Measurements from ENCODE around the gene IGBP1. TPM values are rescaled to one million over a fixed set of nuclear protein-coding genes. Genes with fewer than 3 reads are reported as not detected.
"Not testable (repeated sequence)": the region's sequence is repeated elsewhere in the genome, so short reads cannot be mapped to it uniquely, and the experiment has no call there.

IGBP1 gene
- 10 to 100 TPM; 31.4 to 32.1 TPM for total RNA-seq

GRCh38 chrX:70133303-70134115 is at the start of gene IGBP1:
TSS of gene IGBP1 (plus strand) at chrX:70133447. CDS start at chrX:70133948, 501 bp downstream.
- CTCF ChIA-PET: no interaction called here
- POLR2A ChIA-PET: interaction anchor here (0.5 to 1.0 kb wide), 3 partner anchors 104 to 318 kb away, joined by 3 to 8 read pairs (median 5); no protein-coding TSS in a partner anchor

DNA sequence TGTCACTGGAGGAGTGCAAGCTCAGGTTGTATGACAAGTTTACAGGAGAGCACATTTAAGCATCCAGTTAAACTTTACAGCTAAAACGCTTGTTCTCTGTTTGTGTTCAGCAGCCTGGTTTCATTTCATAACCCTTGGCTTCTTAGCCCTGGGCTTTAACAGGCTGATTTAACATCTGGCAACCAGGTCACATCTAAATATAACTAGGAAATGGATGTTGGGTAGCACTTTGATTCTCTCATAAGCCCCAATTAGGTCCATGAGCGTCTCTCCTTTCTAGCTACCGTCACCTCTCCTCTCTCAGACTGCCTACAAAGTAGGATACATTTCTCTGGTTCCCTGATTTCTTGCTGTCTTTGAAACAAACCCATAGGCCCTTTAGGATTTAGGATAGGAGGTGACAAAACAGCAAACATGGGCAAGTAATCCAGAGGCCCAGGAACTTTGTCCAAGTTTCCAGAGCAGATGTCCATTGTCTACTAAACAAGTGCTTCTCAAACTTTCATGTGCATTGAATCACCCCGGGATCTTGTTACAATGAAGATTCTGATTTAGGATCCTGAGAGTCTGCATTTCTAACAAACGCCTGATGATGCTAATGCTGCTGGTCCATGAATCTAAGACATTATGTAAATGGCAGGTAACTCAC is 48.5 kb upstream of the IGBP1 start:
- ChIA-PET CTCF (no interaction called here), POLR2A (no interaction called here)

DNA sequence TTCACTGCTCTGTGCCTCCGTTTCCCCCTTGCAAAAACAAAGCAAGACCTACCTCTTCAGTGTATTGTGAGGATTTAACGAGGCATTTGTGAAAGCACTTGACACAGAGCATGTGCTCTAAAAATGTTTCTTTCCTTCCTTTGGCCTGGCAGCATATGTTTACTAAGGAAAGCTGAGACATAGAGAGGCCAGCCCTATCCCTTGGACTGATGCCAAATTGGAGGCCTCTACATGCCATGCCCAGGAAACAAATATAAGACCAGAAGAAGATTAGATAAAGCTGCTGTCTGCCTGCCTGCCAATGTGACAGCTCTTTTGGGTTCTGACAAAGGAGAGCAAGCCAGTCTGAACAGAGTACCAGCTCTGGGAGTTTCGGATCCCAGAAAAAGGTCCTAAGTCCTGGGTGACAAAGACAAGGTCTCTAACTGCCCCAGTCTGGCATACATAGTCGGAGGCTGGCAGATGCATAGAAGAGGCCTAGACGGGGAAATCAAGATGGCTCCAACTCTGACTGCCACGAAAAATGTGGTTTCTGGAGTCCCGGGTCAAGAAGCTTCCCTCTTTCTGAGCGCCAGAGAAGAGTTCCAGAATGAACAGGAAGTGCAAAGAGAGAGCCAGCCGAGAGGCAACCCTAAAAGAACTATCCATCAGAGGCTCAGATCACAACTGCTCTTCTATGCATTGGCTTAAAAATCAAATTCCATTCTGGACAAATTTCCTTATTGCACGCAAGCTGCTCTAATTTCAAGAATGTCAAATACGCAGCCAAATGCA is 45.2 kb upstream of the IGBP1 start:
- CTCF ChIA-PET: no interaction called here
- POLR2A ChIA-PET: no interaction called here

- ChIA-PET POLR2A (no interaction called here), CTCF (no interaction called here)
Measured at GRCh38 chrX:70088751-70089150, 44.5 kb upstream of the IGBP1 start.

DNA sequence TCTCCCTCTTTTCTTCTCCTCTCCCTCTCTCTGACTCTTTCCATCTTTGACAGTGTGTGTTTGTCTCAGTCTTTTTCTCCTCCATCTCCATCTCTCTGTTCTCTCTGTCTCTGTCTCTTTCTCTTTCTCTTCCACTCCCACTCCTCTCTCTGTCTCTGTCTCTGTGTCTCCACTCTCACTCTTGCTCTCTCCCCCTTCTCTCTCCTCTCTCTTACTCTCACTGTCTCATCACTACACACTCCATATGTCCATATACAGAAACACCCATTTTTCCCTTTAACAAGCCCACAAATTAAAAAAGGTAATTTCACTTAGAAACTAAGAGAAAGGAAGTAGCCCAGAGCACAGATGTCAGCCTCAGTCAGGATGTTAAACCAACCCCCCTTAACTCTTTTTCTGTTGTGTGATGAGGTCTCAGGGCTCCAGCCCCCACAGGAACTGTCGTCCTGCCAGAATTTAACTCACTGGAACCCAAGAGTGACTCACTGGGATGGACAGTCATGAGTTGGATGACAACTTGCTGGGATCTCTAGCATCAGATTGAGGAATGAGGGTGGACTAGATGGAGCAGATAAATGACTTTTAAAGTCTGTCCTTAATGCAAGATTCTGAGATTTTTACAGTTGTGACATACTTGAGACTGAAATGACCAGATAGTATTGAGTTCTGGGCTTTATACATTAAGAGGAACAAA is 43.5 kb upstream of the IGBP1 start:
- CTCF ChIA-PET: no interaction called here
- POLR2A ChIA-PET: no interaction called here

GRCh38 chrX:70092247-70092646 is 41.0 kb upstream of the IGBP1 start:
- CTCF ChIA-PET: no interaction called here

GRCh38 chrX:70096052-70096451 is 37.2 kb upstream of the IGBP1 start:
- POLR2A ChIA-PET: interaction anchor here (0.7 kb wide), 1 partner anchor 189 kb away, joined by 3 read pairs; no protein-coding TSS in a partner anchor

More at GRCh38 chrX:70092247-70092646, 41.0 kb upstream of the IGBP1 start:
- POLR2A ChIA-PET: no interaction called here

DNA sequence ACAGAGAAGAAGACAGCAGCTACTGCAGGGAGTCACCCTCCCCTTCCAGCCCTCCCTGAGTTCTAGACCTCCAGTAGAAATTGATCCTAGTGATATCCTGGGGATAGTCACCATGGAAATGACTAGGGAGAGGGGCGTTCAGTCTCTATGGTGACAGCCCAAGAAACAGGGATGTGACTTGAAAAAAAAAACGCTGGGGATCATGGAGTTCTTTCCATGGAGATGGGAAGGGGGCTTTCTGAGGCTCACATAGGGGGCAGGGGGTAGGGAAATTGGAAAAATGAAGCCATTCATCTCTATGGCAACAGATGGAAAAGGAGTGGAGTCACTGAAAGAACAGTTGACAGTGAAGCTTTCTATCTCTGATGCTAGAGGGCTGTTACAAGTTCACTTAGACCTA is 28.0 kb upstream of the IGBP1 start:
- ChIA-PET POLR2A (no interaction called here), CTCF (no interaction called here)

More at GRCh38 chrX:70096052-70096451, 37.2 kb upstream of the IGBP1 start:
- CTCF ChIA-PET: no interaction called here

DNA sequence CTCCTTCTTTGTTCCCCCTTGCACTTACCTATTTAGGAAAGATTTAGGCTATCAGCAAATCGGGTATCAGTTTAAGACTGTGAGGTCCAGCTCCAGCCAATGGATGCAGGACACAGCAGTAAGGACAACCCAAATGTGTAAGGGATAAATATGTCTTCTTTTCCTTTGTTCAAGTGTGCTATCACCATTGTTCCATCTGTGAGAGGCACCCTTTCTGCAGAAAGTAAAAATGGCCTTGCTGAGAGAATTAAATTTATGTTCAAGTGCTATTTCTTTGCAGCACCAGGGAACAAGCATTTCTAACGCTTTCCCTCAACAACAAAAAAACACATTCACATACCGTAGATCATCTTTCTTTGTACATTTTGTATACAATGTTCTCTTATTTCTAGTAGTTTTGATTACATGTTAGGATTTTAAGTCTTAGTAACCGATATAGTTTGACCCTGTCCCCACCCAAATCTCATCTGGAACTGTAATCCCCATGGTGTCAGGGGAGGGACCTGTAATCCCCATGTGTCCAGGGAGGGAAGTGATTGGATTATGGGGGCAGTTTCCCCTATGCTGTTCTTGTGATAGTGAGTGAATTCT is 21.7 kb upstream of the IGBP1 start:
- POLR2A ChIA-PET, CTCF ChIA-PET: not testable (repeated sequence)

GRCh38 chrX:70117738-70118137 is 15.5 kb upstream of the IGBP1 start:
- ChIA-PET CTCF (no interaction called here), POLR2A (no interaction called here)

- CTCF ChIA-PET: not testable (repeated sequence)
Measured at GRCh38 chrX:70123014-70123413, 10.2 kb upstream of the IGBP1 start.

DNA sequence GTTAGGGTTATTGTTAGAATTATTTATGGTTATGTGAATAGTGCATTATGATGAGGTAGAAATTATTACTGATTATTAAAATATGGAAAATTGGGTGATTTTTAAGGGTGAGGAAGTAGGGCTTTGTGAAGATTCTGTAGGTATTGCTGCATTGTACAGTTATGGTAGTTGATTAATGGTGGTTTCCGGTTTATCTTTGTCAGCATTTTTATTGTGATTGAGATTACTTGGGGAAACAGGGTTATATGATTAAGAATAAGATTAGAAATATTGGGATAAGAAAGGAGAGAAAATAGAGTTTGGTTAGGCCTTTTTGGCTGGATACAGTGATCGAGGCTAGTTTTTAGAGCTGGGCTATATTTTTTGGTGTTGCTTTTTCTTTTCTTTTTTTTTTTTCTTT is 8.6 kb upstream of the IGBP1 start:
- ChIA-PET CTCF (no interaction called here), POLR2A (no interaction called here)

More at GRCh38 chrX:70123014-70123413, 10.2 kb upstream of the IGBP1 start:
- POLR2A ChIA-PET: not testable (repeated sequence)

DNA sequence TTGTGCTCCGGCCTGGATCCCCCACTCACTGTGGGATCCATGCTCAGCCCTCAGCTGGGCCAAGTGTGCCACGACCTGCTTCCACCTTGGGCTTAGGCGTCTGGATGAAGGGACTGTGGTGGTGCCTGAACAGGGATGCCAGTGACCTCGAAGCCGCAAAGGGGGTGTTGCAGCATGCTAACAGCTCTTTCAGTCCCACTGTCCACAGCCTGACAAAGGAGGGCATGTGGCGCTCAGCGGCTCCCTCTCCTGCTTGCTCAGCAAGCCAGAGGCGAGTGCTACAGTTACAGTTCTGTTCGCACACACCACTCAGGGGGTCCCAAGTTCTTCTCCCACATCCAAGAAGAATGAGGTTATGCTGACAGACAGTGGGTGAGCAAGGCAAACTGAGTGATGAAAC is 5.2 kb upstream of the IGBP1 start:
- ChIA-PET POLR2A (no interaction called here), CTCF (interaction anchor here (0.6 kb wide), 1 partner anchor 14 kb away, joined by 3 read pairs; no protein-coding TSS in a partner anchor)

DNA sequence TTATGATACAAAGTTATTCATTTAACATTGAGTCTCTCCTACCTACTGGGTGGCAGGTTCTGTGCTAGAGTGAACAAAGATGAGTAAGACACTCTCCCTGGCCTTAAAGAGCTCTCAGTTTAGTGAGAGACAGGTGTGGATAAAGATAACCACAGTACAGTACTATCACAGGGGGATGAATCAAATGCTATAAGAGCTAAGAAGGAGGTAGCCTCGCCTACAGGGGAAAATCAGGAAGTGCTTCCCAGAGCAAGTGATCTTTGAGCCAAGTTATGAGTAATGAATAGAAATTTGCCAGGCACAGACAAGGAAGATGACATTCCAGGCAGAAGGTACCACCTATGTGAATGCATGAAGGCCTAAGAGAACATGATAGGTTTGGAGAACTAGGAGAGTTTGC is 3.4 kb upstream of the IGBP1 start:
- ChIA-PET POLR2A (no interaction called here), CTCF (no interaction called here)

DNA sequence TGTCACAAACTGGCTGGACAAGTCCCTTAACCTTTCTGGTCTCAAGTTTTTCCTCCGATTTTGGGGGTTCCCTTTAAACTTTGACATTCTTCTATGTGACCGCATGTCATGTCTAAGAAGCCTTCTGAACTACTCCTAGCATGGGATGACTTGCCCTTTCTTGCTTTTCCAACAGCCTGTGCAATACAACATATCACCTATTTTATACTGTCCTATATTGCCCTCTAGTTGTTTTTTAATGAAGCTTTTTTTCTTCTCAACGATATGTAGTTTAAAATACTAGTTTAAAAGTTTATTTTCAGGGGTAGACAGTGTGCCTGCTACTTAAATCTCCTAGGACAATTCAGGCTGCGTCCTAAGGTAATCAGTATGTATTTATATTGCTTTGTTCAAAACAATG is 1.0 kb upstream of the IGBP1 start:
- POLR2A ChIA-PET: no interaction called here
- CTCF ChIA-PET: no interaction called here

DNA sequence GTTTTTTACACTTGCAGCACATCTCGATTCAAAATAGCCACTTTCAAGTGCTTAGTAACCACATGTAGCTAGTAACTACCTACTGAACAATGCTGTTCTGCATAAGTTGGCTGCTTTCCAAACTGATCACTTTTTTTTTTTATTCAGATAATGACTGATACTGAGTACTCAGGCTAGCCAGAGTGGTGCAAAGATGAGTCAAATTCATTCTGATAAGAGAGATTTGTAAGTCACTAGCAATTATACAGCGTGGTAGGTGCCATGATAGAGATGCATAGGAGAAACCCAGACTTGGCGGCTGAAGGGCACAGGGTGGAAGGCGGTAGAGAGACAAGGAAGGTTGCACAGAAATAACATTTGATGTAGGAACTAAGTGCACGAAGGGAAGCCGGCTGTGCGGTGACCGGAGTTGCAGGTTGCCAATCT is 357 bp upstream of the IGBP1 start:
- POLR2A ChIA-PET: no interaction called here
- CTCF ChIA-PET: no interaction called here

GRCh38 chrX:70134116-70134477 is 850 bp downstream of the IGBP1 start:
- ChIA-PET POLR2A (interaction anchor here (1.0 kb wide), 1 partner anchor 317 kb away, joined by 5 read pairs; no protein-coding TSS in a partner anchor), CTCF (no interaction called here)

DNA sequence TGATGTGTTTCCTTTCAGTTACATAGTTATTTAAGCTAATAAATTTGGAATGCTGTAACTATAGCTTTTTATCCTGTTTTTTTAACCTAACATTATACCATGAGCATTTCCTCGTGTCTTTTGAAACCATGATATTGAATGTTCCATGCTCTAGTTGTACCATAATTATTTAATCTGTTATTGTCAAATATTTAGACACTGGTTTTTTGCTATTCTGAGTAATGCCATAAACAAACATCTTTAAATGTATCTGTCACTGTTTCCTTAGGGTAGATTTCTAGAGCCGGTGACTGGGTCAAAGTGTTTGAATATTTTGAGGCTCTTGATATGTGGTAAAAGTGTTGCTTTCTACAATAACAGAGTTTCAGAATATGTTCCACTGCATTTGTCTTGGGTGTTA is 5.4 kb downstream of the IGBP1 start:
- CTCF ChIA-PET: interaction anchor here (0.7 kb wide), 1 partner anchor 32 kb away, joined by 5 read pairs; no protein-coding TSS in a partner anchor

DNA sequence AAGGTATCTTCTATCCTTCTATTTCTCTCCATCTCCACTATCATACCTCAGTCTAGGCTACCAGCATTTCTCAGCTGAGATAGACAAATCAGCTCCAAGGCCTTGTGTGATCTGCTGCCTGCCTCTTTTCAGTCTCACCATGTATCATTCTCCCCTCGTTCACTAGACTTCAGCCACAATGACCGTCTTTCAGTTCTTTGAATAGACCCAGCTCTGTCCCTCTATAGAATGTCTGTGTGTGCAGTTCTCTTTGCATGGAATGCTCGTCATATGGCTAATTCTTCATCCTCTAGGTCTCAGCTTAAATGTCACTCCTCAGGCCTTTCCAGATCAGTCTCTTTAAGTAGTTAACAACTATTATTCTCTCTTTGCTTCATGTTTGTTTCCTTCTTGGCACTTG is 6.5 kb downstream of the IGBP1 start:
- POLR2A ChIA-PET: no interaction called here

More for the DNA sequence above, 5.4 kb downstream of the IGBP1 start:
- POLR2A ChIA-PET: no interaction called here

DNA sequence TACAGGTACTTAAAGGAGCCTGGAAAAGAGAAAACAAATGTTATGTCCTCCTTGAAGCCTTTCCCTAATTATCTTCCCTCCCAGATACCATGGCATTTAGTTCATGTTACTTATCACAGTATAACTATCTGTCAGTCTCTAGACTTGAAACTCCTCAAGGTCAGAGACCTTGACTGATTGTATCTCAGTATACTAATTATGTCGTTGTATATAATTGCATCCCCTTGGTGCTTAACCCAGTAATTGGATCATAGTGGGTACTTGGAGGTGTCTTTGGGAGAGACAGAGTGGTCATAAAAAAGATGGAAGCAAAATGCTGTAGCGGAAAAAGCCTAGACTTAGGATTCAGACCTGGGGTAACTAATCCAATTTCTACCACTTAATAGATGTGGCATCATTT is 8.1 kb downstream of the IGBP1 start:
- POLR2A ChIA-PET: no interaction called here
- CTCF ChIA-PET: no interaction called here

More for the DNA sequence above, 6.5 kb downstream of the IGBP1 start:
- CTCF ChIA-PET: no interaction called here
